ENCODE measurements around the gene JADE1.

The JADE1 gene

DNA sequence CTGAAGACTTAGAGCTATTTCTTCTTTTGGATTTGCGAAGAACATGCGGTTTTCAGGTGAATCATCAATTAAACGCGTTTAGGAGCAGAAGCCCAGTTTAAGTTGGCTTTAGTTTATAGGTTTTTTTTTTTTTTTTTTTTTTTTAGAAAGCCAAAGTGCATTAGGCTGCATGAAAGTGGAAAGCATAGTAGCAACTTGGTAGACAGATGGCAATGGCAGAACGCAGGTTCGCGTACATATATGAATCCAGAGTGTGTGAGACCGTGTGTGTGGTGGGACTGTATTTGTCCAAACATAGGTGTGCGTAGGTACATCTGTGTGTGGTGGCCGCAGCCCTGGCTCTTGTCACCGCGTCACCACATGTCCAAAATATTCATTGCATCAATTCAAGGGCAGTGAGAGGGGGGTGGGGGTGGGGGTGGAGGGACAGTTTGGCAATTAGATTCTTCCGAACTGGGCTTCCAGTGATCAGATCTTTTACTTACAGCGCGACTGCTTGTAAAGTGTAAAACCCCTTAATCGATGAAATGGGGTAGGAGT, 901 bp downstream of the JADE1 start:
- H3K27ac ChIP-seq = peak overlapping the region; percentile 99
- TF ChIP-seq, protein P1, sequence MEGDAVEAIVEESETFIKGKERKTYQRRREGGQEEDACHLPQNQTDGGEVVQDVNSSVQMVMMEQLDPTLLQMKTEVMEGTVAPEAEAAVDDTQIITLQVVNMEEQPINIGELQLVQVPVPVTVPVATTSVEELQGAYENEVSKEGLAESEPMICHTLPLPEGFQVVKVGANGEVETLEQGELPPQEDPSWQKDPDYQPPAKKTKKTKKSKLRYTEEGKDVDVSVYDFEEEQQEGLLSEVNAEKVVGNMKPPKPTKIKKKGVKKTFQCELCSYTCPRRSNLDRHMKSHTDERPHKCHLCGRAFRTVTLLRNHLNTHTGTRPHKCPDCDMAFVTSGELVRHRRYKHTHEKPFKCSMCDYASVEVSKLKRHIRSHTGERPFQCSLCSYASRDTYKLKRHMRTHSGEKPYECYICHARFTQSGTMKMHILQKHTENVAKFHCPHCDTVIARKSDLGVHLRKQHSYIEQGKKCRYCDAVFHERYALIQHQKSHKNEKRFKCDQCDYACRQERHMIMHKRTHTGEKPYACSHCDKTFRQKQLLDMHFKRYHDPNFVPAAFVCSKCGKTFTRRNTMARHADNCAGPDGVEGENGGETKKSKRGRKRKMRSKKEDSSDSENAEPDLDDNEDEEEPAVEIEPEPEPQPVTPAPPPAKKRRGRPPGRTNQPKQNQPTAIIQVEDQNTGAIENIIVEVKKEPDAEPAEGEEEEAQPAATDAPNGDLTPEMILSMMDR (conservative IDR thresholded peaks at IDR 0.05; ENCODE audit: low read depth) = no peak
- ChIA-PET CTCF (no interaction called here), POLR2A (ENCODE audit: low non-redundant PET) (interaction anchor here (0.6 to 0.7 kb wide), 2 partner anchors 190 to 247 kb away, joined by 3 to 11 read pairs; no protein-coding TSS in a partner anchor)
- DNase-seq (ENCODE audit: low spot score) = peak; percentile 18

GRCh38 chr4:128810871-128811570, 1.5 kb downstream of the JADE1 start:
- ChIA-PET CTCF (no interaction called here), POLR2A (ENCODE audit: low non-redundant PET) (no interaction called here)
- peak; percentile 84 for DNase-seq (ENCODE audit: low spot score)
- H3K27ac ChIP-seq = peak overlapping the region; percentile 99
- TF ChIP-seq, protein P1 (conservative IDR thresholded peaks at IDR 0.05; ENCODE audit: low read depth) = no peak

GRCh38 chr4:128811571-128812441, 2.3 kb downstream of the JADE1 start:
- peak overlapping the region; percentile 99 for H3K27ac ChIP-seq
- DNase-seq (ENCODE audit: low spot score) = peak; percentile 81
- POLR2A ChIA-PET (ENCODE audit: low non-redundant PET) = interaction anchor here (0.5 kb wide), 1 partner anchor 23 kb away, joined by 3 read pairs; no protein-coding TSS in a partner anchor
- TF ChIP-seq, protein P1 (conservative IDR thresholded peaks at IDR 0.05; ENCODE audit: low read depth) = no peak
- CTCF ChIA-PET = interaction anchor here (0.6 to 0.9 kb wide), 2 partner anchors 10 to 357 kb away, joined by 3 to 5 read pairs; no protein-coding TSS in a partner anchor

- ChIA-PET CTCF (interaction anchor here (0.5 to 0.9 kb wide), 3 partner anchors 9 to 358 kb away, joined by 3 to 5 read pairs (median 3); no protein-coding TSS in a partner anchor), POLR2A (ENCODE audit: low non-redundant PET) (interaction anchor here (0.5 to 0.6 kb wide), 2 partner anchors 22 to 70 kb away, joined by 3 read pairs; no protein-coding TSS in a partner anchor)
- peak; percentile 59 for DNase-seq (ENCODE audit: low spot score)
- TF ChIP-seq, protein P1 (conservative IDR thresholded peaks at IDR 0.05; ENCODE audit: low read depth) = no peak
- H3K27ac ChIP-seq = peak overlapping the region; percentile 99
Observed at GRCh38 chr4:128812442-128813235, 3.1 kb downstream of the JADE1 start.

- TF ChIP-seq, protein P1 (conservative IDR thresholded peaks at IDR 0.05; ENCODE audit: low read depth) = no peak
- CTCF ChIA-PET = interaction anchor here (0.6 kb wide), 1 partner anchor 515 kb away, joined by 3 read pairs; no protein-coding TSS in a partner anchor
- no peak for DNase-seq (ENCODE audit: low spot score)
- H3K27ac ChIP-seq = no peak overlapping the region
- POLR2A ChIA-PET (ENCODE audit: low non-redundant PET) = no interaction called here
Observed at GRCh38 chr4:128813965-128814364, 4.5 kb downstream of the JADE1 start.

Data from RWPE1 (cell line).